ENCODE results near the gene TNIK. TPM values are rescaled to one million over a fixed set of nuclear protein-coding genes. Genes with fewer than 3 reads are reported as not detected.

The TNIK gene
- total and polyA plus RNA-seq, 2 of the 4 experiments (the other 2 are of a cell fraction), result 3.4 to 6.3 TPM

- no peak overlapping the region for H2AFZ ChIP-seq (replicated peaks; ENCODE audit: low read length, poor library complexity)
- no peak overlapping the region for H2BK5ac ChIP-seq (ENCODE audit: low read depth, low read length, poor library complexity, severe bottlenecking)
- H2AK5ac ChIP-seq (ENCODE audit: low read depth, low read length), result no peak overlapping the region
- no peaks in the 10 kb centered on the region for H3K9me3 ChIP-seq (ENCODE audit: control insufficient read depth, insufficient read depth, low read length)
- H3K79me1 ChIP-seq (ENCODE audit: low read depth in 1 of 2, low read length in 2 of 2), result no peaks in the 10 kb centered on the region
- 0 out of 2 replicates have a peak, but pooled peaks cover 6% of the 10 kb centered on the region for H3K9me1 ChIP-seq (ENCODE audit: insufficient read depth, low read length)
- H2BK15ac ChIP-seq (ENCODE audit: low read depth, low read length), result no peak overlapping the region
- no peak overlapping the region for H3K27ac ChIP-seq (ENCODE audit: insufficient read depth, low read length)
- no peak overlapping the region for H4K91ac ChIP-seq (ENCODE audit: insufficient read depth, low read depth, low read length)
- H2BK120ac ChIP-seq (ENCODE audit: low read depth, low read length), result no peak overlapping the region
- no peaks in the 10 kb centered on the region for H3K27me3 ChIP-seq (ENCODE audit: control insufficient read depth, insufficient read depth, low read length)
- H4K5ac ChIP-seq (ENCODE audit: low read depth, low read length), result no peak overlapping the region
- no peak overlapping the region for H2AK9ac ChIP-seq (replicated peaks; ENCODE audit: low read depth, low read length, poor library complexity)
- H3K4ac ChIP-seq (ENCODE audit: low read depth, low read length), result no peak overlapping the region
- dilution Hi-C loops (cut with HindIII; ENCODE audit: low sequenced_read_pairs, unreplicated experiment), result no loop called here
- H3K4me2 ChIP-seq (ENCODE audit: low read depth, low read length), result no peak overlapping the region
- H4K8ac ChIP-seq (ENCODE audit: low read depth in 2 of 2, low read length in 2 of 2), result no peak overlapping the region
- ChIA-PET POLR2A (ENCODE audit: unreplicated experiment) (no interaction called here), CTCF (no interaction called here)
- H4K20me1 ChIP-seq (ENCODE audit: insufficient read depth, low read length), result no peaks in the 10 kb centered on the region
- intact Hi-C loops (cut with micrococcal nuclease), result no loop called here
- H2BK20ac ChIP-seq (ENCODE audit: low read depth, low read length), result no peak overlapping the region
- H3K23ac ChIP-seq (ENCODE audit: low read depth, low read length), result no peak overlapping the region
- no peaks in the 10 kb centered on the region for H3K36me3 ChIP-seq (ENCODE audit: control insufficient read depth, insufficient read depth, low read length)
- no peak overlapping the region for H3K18ac ChIP-seq (ENCODE audit: low read depth, low read length)
- DNase-seq (no peak), ATAC-seq (ENCODE audit: low read depth) (no peak)
- no CpG with 5 or more reads among the region's 3 CpGs for WGBS, 2 experiments (ENCODE audit: extremely low coverage in 2 of 2, insufficient read length in 1 of 2)
- in situ Hi-C loops (cut with MboI; ENCODE audit: low sequenced_read_pairs), result no loop called here
- H3K56ac ChIP-seq (ENCODE audit: extremely low read depth, insufficient read depth, low read length), result no peak overlapping the region
- no peak overlapping the region for H3K4me3 ChIP-seq (ENCODE audit: insufficient read depth, low read depth, low read length)
- BruUV-seq (replicated peaks), result no TSS peak
- no peak overlapping the region for H3K9ac ChIP-seq (ENCODE audit: low read depth, low read length)
- no peak for TF ChIP-seq SMC3 (IDR thresholded peaks at IDR 0.05; ENCODE audit: low read depth, low read length)
- TF ChIP-seq BHLHE40 (IDR thresholded peaks at IDR 0.05; ENCODE audit: low read depth, low read length), result no peak
- TF ChIP-seq CHD1 (IDR thresholded peaks at IDR 0.05; ENCODE audit: low read depth, low read length), result no peak
- no peak for TF ChIP-seq MXI1 (IDR thresholded peaks at IDR 0.05; ENCODE audit: borderline replicate concordance, low read depth, low read length)
- no peak for TF ChIP-seq CEBPB (IDR thresholded peaks at IDR 0.05; ENCODE audit: low read depth, low read length)
- no peak for TF ChIP-seq MAFK (IDR thresholded peaks at IDR 0.05; ENCODE audit: low read depth, low read length)
- no peak for TF ChIP-seq FOS (IDR thresholded peaks at IDR 0.05; ENCODE audit: low read depth, low read length)
- H3K4me1 ChIP-seq (ENCODE audit: control insufficient read depth, insufficient read depth, low read length), result no peaks in the 10 kb centered on the region
- no peak overlapping the region for H3K14ac ChIP-seq (replicated peaks; ENCODE audit: low read depth, low read length)
These were observed 104.0 kb downstream of the TNIK start for GRCh38 chr3:171356251-171356650.

Data from IMR-90 (cell line).